ENCODE results near the gene TLR8. TPM values are rescaled to one million over a fixed set of nuclear protein-coding genes. Genes with fewer than 3 reads are reported as not detected.

Gene TLR8
- total and polyA plus RNA-seq, 10 of the 15 experiments (the other 5 are each of a cell fraction or from before 2014, with no cell fraction given): 0.04 TPM; not detected in 9

- TF ChIP-seq USF1 (IDR thresholded peaks at IDR 0.05; ENCODE audit: borderline replicate concordance, extremely low read length, insufficient read depth, low read depth, low read length): no peak
- TF ChIP-seq CHD2 (IDR thresholded peaks at IDR 0.05; ENCODE audit: borderline replicate concordance, low read depth, low read length): no peak
- no peak for TF ChIP-seq REST (IDR thresholded peaks at IDR 0.05; ENCODE audit: low read depth, low read length)
- TF ChIP-seq ZNF274 (IDR thresholded peaks at IDR 0.05; ENCODE audit: insufficient read depth, insufficient read length): no peak
- no peak for TF ChIP-seq RFX5 (IDR thresholded peaks at IDR 0.05; ENCODE audit: low read depth, low read length)
- no peak for TF ChIP-seq CBFB (IDR thresholded peaks at IDR 0.05; ENCODE audit: low read depth)
- TF ChIP-seq PML (IDR thresholded peaks at IDR 0.05; ENCODE audit: low read length): no peak
Measured at GRCh38 chrX:12930150-12930549, 23.7 kb downstream of the TLR8 start (continued).

- no peak overlapping the region for H3K9ac ChIP-seq (ENCODE audit: control insufficient read depth, insufficient read depth, low read length)
Measured at GRCh38 chrX:12932244-12932643, 25.8 kb downstream of the TLR8 start.

More at GRCh38 chrX:12932244-12932643, 25.8 kb downstream of the TLR8 start:
- Histone ChIP-seq H4K20me1 (ENCODE audit: control insufficient read depth, insufficient read depth) (no peaks in the 10 kb centered on the region), H3K27ac (ENCODE audit: control insufficient read depth, insufficient read depth) (no peak overlapping the region), H3K27me3 (replicated peaks in 1 of 2; ENCODE audit: control insufficient read depth in 2 of 2, insufficient read depth in 2 of 2, low read length in 1 of 2) (no peaks in the 10 kb centered on the region), H3K4me1 (ENCODE audit: control insufficient read depth, insufficient read depth, low read length) (no peaks in the 10 kb centered on the region), H3K36me3 (ENCODE audit: control insufficient read depth in 2 of 2, insufficient read depth in 2 of 2, low read length in 1 of 2) (no peaks in the 10 kb centered on the region), H3K4me2 (ENCODE audit: control insufficient read depth, insufficient read depth) (no peak overlapping the region), H2AFZ (ENCODE audit: control insufficient read depth, low read depth, low read length) (no peak overlapping the region), H3K79me2 (ENCODE audit: control insufficient read depth, insufficient read depth, low read length) (no peaks in the 10 kb centered on the region), H3K4me3 (no peak overlapping the region), H3K9me3 (replicated peaks; ENCODE audit: control insufficient read depth, insufficient read depth, low read length) (no peaks in the 10 kb centered on the region; the same call in 2 of the 3 replicates)
- BruUV-seq (replicated peaks): no TSS peak
- TF ChIP-seq EGR1 (IDR thresholded peaks at IDR 0.05; ENCODE audit: borderline replicate concordance in 1 of 2, low read depth in 2 of 2, low read length in 2 of 2): no peak
- TF ChIP-seq RB1 (IDR thresholded peaks at IDR 0.05; ENCODE audit: borderline replicate concordance): no peak
- TF ChIP-seq TAF1 (IDR thresholded peaks at IDR 0.05; ENCODE audit: borderline replicate concordance, low read depth, low read length): no peak
- no peak for TF ChIP-seq CUX1 (IDR thresholded peaks at IDR 0.05; ENCODE audit: insufficient replicate concordance, low read depth, low read length)
- no peak for TF ChIP-seq NFYA (IDR thresholded peaks at IDR 0.05; ENCODE audit: borderline replicate concordance, low read depth, low read length)
- no peak for TF ChIP-seq SUPT20H (IDR thresholded peaks at IDR 0.05; ENCODE audit: borderline replicate concordance, control insufficient read depth, low read depth, low read length)
- no peak for TF ChIP-seq SMC3 (IDR thresholded peaks at IDR 0.05; ENCODE audit: borderline replicate concordance, low read length)
- ChIA-PET RAD21 (ENCODE audit: unreplicated experiment) (no interaction called here), CTCF (no interaction called here), SMC1A (ENCODE audit: uncharacterized antibody, unreplicated experiment) (no interaction called here), POLR2A (no interaction called here)
- ATAC-seq: no peak
- FAIRE-seq: no peak
- no peak for DNase-seq (ENCODE audit: low read depth, low spot score)
- intact Hi-C loops (cut with micrococcal nuclease; ENCODE audit: unreplicated experiment): no loop called here
- in situ Hi-C loops (cut with MboI): no loop called here
- 33% methylated on average over 1 of the region's 1 CpG for WGBS (ENCODE audit: insufficient coverage, insufficient replicate concordance, low lambda C conversion rate, missing lambda C conversion rate)
